T follicular helper cell (primary cell): Measurements from ENCODE around the gene TAAR1.
"Not testable (repeated sequence)": the region's sequence is repeated elsewhere in the genome, so short reads cannot be mapped to it uniquely, and the experiment has no call there.

Experiments
- DNase-seq: peaks from one replicate; pipeline ENCODE4 v3.0.0-alpha.2; 2020; ENCODE audit warnings: low read depth

Gene TAAR1

DNA sequence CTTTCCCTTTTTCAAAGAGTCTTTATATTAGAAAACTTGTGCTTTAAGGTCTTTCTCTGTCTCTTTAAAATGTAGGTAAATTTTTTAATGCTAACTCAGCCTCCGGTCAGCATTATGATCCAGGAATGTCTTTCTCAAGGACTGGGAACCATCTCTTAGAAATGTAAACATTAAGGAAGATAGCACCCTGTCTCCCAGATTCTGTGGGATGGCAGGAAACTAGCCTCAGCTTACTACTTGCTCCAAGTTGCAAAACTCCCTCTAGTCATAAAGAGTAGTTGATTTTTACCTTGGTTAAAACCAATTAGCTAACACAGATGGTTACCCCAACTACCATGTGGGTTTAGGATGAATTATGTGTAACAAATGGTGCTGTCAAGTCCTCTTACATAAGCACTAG is 4.7 kb upstream of the TAAR1 start:
- DNase-seq = no peak

DNA sequence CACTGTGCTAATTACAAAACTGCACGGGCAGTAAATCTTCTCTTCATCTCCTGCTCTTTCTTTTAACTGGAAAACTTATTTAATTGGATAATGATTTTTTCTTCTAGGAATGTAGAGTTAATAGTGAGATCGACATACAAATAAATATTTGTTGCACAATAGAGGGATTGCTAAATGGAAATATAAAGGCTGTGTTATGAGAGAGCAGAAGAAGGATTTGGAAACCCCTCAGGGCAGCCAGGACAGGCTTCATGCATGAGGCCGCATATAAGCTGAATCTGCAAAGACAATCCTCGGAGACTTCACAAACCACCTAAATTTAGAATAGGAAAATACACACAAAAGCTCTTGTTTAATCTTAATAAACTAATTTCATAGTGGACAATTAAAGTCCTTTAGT is 2.9 kb upstream of the TAAR1 start:
- no peak for DNase-seq

DNA sequence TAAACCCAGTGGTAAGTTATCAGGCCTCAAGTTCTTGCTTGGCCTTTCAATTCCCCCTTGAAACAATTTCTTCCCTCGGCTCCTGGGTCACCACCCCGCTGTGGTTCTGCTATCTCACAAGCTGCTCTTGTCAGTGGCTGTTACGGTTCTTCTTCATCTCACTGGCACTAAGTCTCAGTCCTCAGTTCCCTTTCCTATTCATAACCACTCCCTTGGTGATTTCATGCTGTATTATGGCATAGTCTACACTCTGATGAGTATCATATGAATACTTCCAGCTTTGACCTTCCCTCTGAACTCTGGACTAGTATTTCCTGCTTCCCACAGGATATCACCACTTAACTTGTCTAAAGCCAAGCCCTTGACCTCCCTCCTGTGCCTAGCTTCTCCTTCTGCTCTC is 7.9 kb downstream of the TAAR1 start:
- no peak for DNase-seq

GRCh38 chr6:132650429-132650828 is 8.6 kb downstream of the TAAR1 start:
- DNase-seq = no peak

- DNase-seq = no peak
These were observed 10.2 kb downstream of the TAAR1 start for GRCh38 chr6:132648828-132649227.

DNA sequence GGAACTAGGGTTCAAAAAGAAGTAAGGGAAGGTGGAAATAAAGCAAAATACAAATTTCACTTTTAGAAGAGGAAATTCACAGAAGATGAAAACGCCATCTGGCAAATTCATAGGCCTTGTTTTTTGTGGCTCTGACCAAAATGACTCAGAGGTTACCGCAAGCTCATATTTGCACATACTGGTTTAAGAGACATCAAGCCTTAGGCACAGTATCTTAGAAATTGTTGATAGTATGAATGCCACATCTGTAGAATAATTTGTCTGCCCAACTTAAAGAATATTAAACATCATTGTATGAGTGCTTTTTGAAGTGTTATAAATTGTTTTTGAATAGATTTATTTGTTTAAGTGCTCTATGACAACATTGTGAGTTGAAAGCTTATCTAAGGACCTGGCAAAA is 10.6 kb downstream of the TAAR1 start:
- no peak for DNase-seq

- no peak for DNase-seq
These were observed 15.4 kb downstream of the TAAR1 start for GRCh38 chr6:132643547-132643946.

GRCh38 chr6:132637135-132637534 is 21.8 kb downstream of the TAAR1 start:
- DNase-seq = not testable (repeated sequence)

DNA sequence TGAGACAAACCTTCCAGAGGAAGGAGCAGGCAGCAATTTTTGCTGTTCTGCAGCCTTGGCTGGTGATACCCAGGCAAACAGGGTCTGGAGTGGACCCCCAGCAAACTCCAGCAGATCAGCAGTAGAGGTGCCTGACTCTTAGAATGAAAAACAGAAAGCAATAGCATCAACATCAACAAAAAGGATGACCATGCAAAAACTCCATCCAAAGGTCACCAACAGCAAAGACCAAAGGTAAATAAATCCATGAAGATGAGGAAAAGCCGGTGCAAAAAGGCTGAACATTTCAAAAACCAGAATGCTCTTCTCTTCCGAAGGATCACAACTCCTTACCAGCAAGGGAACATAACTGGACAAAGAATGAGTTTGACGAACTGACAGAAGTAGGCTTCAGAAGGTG is 23.1 kb downstream of the TAAR1 start:
- DNase-seq = not testable (repeated sequence)

DNA sequence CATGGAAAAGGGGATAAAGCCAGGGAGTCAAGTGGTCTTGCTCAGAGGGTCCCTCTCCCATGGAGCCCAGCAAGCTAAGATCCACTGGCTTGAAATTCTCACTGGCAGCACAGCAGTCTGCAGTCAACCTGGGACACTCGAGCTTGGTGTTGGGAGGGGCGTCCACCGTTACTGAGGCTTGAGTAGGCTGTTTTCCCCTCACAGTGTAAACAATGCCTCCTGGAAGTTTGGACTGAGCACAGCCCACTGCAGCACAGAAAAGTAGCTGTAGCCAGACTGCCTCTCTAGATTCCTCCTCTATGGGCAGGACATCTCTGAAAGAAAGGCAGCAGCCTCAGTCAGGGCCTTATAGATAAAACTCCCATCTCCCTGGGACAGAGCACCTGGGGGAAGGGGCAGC is 23.7 kb downstream of the TAAR1 start:
- not testable (repeated sequence) for DNase-seq

DNA sequence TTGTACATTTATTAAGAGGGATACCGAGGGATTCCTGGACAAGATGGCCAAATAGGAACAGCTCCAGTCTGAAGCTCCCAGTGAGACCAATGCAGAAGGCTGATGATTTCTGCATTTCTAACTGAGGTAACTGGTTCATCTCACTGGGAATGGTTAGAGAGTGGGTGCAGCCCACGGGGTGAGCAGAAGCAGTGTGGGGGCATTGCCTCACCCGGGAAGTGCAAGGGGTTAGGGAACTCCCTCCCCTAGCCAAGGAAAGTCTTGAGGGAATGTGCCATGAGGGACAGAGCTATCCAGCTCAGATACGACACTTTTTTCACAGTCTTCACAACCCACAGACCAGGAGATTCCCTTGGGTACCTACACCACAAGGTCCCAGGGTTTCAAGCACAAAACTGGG is 24.2 kb downstream of the TAAR1 start:
- DNase-seq = no peak

- DNase-seq = no peak
These were observed 25.6 kb downstream of the TAAR1 start for GRCh38 chr6:132633362-132633761.

DNA sequence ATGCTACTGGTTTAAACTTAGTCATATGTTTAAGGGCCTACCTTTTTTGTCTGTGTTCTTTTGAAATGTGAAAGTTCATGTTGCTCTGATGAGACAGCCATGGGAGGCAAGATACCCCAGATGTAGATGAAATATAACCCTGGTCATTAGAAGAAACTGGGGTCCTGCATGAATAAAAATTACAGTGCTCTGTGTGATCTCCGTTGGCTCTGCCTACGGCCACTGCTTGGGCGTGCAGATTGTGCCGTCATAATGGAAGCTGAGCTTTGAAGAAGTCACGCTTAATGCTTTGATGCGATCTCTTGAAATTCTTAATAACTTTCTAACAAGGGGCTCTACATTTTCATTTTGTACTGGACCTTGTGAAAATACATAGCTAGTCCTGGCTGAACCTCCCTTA is 34.8 kb downstream of the TAAR1 start, which contains the start of gene TAAR2:
TAAR2 (minus strand) TSS at position 101 of the 400 bp plus-strand sequence; CDS start at position 101, 0 bp downstream.
- DNase-seq = no peak

GRCh38 chr6:132623106-132623845 is 35.7 kb downstream of the TAAR1 start:
- no peak for DNase-seq

DNA sequence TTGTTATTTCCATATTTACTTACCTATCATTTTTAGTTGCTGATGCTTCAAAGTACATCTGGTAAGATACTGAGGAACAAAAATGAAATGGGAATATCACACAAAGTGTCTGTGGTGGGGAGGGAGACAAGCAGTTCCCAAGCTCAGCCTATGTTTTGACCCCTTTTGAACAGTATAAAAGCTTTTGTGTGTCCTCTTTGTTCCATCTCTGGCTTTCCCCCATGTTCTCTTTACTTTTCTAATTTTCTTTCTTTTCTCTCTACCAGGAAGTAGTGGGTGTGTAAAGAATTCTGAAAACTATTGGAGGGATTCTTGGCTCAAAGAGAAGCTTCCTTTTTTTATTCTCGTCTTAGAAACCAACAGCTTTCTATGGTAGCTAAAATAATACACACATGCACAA is 42.3 kb downstream of the TAAR1 start:
- DNase-seq = no peak

GRCh38 chr6:132614554-132614953 is 44.4 kb downstream of the TAAR1 start:
- no peak for DNase-seq

GRCh38 chr6:132612449-132613108 is 46.4 kb downstream of the TAAR1 start:
- no peak for DNase-seq

DNA sequence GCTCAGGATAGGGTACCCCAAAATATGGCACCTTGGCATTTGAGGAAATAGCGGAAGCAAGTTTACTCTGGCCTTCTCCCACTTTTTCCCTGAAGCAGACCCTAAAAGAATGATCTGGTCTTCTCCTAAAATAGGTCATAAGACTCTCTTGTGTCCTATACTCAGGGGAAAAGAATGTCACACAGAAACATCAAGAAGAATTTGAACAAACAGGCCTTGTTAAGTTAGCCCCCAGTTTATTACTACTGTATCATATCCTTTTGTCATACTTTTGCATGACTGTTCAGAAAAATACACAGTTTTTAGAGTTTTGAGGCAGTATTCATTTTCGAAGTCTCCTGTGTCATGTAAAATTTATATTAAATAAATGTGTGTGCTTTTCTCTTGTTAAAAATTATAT is 47.4 kb downstream of the TAAR1 start:
- no peak for DNase-seq

DNA sequence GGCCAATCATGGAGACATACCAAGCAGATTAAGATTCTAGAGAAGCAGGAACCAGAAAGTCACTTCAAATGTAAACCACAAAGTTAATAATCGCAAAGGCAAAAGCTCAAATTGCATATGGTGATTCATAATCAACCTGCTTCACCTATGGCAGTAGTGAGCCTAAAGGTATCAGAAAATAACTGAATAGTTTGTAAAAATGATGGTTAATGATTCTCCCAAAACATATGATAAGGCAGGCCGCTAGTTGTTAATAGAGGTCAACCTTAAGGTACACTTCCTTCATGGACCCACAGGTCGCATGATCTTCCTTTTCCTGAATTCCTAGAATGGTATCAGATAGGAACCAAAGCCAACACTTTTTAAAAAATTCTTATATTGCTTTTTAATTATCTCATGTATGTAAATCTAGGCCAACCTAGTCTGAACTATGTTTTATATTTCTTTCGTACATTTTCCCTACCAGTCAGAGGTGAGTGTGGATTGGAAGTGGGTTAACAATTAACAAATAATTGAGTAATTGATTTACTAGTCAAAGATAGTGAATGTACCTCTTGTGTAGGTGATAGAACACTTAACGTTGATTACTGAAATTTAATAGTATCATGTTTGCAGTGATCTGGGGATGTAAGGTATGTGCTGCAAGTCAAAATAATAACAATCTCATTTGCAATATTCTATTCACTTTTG is 51.3 kb downstream of the TAAR1 start:
- DNase-seq = no peak

DNA sequence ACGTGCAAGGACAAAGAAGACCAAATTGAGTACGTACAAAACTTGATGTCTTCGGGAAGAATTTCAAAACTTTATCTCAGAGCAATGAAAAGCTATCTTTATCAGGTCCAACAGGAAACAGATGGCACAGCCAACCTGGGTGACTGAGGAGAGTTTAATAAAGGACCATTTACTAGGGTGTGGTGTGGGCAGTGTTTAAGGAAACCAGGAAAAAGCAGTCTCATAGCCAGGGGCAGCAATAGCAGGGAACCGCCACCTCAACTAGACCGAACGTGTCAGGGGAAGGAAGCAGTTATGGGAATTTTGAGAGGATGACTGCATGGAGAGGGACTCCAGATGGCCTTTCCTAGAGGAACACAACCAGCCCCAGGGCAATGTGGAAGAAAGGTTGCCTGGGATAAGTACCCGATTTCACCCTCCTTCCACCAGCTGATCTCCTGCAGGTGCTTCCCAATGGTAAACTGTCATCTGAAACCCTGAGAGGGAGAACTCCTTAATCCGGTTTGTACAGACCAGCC is 54.3 kb downstream of the TAAR1 start:
- DNase-seq = no peak

DNA sequence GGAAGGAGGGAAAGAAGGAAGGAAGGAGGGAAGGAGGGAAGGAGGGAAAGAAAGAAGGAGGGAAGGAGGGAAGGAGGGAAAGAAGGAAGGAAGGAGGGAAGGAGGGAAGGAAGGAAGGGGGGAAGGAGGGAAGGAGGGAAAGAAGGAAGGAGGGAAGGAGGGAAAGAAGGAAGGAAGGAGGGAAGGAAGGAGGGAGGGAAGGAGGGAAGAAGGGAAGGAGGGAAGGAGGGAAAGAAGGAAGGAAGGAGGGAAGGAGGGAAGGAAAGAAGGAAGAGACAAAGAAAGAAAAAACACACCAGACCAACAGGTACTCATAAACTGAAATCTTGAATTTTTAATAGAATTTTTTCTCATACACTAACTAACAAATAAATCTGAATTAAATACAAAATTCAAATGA is 58.1 kb downstream of the TAAR1 start:
- not testable (repeated sequence) for DNase-seq

- no peak for DNase-seq
These were observed 60.5 kb downstream of the TAAR1 start for GRCh38 chr6:132598473-132598872.

GRCh38 chr6:132596201-132596600 is 62.8 kb downstream of the TAAR1 start:
- no peak for DNase-seq
